HG02981 (cell line): ENCODE data around the gene B4GALNT4.
A peak's percentile ranks its signal among the peaks of the same experiment; 100 is the strongest.
"Not testable (repeated sequence)": the region's sequence is repeated elsewhere in the genome, so short reads cannot be mapped to it uniquely, and the experiment has no call there.

Experiments
- ATAC-seq: cut with Tn5 transposase; IDR thresholded peaks from one replicate; pipeline ENCODE4 v1.9.1; 2021; ENCODE audit warnings: mild to moderate bottlenecking, moderate library complexity; ENCODE audit not compliant: unreplicated experiment

The B4GALNT4 gene

DNA sequence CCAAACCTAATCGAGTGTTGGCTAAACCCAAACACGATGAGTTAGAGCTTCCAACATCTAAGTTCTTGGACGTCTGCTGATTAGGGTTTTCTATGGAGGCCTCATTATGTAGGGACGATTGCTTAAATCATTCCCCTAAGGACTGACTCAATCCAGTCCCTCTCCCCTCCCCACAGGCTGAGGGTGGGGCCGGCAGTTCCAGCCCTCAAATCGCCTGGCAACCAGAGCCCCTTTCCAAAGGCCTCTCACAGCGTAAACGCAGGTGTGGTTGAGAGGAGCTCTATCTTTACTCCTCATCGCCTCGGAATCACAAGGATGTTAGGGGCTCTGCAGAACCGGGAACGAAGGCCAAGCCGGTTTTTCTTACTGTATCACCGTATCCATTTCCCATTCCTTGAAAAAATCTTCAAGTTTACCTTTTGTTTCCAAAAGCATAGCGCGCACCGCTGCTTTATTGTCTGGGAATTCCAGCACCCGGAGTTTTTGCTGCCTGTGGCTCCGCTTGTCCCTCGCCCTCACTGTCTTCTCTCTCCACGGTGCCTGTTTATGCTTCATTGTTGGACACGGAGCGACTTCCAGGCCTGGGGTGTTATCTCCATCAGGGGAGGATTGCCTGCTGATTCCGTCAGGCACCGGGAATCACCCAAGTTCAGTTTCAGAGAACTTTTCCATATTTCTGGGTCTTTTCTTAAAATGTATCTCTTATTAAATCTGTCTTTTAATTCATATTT, 34.9 kb upstream of the B4GALNT4 start:
- no peak for ATAC-seq

DNA sequence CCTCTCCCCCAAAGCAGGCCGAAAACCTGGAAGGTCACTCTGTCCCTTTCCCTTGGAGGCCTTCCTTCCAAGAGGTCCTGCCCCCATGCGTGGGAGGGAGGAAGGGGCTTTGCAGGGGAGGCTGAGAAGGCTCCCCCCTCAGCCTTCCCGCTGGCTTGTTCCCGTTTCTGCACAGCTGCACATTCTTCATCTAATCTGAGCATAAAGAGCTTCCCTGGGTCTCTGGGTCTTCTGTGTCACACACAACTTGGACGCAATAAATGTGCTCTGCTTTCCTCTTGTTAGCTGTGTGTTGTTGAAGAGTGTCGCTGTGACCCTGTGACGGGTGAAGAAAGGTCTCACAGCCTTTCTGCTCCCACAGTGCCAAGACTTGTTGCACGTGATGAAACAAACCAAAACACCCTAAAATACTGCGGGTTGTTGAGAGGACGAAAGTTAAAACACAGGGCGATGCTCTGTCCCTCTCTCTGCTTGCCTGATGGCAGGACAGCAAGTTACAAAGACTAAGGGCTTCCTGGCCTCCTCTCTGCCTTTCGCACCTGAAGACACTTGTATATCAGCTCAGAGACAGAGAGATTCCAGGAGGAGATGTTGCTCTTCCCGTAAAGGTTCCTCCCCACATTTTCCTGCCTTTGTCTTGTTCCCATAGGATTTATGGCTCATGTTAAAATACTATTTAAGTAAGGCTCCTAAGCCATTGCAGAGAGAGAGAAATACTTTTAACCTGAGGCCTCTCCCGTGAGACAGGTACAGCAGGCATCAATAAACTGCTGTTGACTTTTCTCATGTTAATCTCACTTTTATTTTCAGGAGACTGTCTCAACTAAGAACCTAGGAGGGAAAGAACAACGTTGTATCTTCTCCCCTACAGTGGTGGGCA, 33.3 kb upstream of the B4GALNT4 start:
- ATAC-seq: no peak

- ATAC-seq: no peak
Observed at GRCh38 chr11:336659-337198, 32.6 kb upstream of the B4GALNT4 start.

GRCh38 chr11:337711-338110, 31.6 kb upstream of the B4GALNT4 start:
- no peak for ATAC-seq

DNA sequence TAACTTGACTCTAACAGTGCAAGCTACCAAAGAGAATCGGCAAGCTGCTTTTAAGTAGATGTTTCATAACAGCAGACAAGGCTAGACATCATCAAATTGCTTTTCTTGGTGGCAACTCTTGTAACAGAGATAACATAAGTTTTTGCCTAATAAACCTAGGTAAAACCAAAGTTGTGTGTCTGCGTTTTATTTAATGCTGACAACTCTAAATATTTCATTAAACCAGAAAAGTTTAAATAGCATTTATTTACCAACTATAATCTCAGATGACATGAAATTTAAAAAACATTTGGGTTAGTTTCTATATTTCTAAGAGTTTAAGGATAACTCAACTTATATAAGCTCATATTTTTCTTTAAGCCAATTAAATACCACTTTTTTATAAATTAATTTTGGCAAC, 29.3 kb upstream of the B4GALNT4 start:
- no peak for ATAC-seq

GRCh38 chr11:340539-341512, 28.5 kb upstream of the B4GALNT4 start:
- ATAC-seq: no peak

- no peak for ATAC-seq
Observed at GRCh38 chr11:342328-342727, 27.0 kb upstream of the B4GALNT4 start.

- no peak for ATAC-seq
Observed at GRCh38 chr11:344836-345578, 24.3 kb upstream of the B4GALNT4 start.

DNA sequence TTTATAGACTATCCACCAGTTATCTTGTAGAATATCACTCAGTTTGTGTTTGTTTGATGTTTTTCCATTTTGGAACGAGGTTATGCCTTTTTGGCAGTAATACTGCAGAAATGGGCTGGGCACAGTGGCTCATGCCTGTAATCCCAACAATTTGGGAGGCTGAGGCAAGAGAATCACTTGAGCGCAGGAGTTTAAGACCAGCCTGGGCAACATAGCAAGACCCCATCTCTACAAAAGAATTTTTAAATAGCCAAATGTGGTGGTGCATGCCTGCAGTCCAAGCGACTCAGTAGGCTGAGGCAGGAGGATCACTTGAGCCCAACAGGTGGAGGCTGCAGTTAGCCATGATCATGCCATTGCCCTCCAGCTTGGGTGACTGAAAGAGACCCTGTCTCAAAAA, 22.8 kb upstream of the B4GALNT4 start:
- ATAC-seq: no peak

- not testable (repeated sequence) for ATAC-seq
Observed at GRCh38 chr11:349270-349954, 19.9 kb upstream of the B4GALNT4 start.

DNA sequence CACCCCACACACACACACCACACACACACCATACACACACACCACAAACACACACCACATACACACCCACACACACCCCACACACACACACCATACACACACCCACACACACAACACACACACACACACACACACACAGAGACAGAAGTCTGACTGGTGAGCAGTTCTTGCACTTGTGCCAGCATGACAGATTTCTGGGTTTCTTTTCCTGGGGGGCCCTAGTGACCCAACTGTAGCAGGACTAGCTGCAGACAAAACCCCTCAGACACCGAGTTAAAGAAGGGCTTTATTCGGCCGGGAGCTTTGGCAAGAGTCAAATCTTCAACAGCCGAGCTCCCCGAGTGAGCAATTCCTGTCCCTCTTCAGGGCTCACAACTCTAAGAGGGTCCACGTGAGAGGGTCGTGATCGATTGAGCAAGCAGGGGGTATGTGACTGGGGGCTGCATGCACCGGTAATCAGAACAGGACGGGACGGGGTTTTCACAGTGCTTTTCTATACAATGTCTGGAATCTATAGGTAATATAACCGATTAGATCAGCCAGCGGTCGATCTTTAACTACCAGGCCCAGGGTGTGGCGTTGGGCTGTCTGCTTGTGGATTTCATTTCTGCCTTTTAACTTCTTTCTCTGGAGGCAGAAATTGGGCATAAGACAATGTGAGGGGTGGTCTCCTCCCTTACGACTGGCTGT, 19.1 kb upstream of the B4GALNT4 start:
- ATAC-seq: peak; percentile 18

- ATAC-seq: peak; percentile 46
Observed at GRCh38 chr11:350723-351255, 18.5 kb upstream of the B4GALNT4 start.

GRCh38 chr11:351411-351810, 17.9 kb upstream of the B4GALNT4 start:
- no peak for ATAC-seq

DNA sequence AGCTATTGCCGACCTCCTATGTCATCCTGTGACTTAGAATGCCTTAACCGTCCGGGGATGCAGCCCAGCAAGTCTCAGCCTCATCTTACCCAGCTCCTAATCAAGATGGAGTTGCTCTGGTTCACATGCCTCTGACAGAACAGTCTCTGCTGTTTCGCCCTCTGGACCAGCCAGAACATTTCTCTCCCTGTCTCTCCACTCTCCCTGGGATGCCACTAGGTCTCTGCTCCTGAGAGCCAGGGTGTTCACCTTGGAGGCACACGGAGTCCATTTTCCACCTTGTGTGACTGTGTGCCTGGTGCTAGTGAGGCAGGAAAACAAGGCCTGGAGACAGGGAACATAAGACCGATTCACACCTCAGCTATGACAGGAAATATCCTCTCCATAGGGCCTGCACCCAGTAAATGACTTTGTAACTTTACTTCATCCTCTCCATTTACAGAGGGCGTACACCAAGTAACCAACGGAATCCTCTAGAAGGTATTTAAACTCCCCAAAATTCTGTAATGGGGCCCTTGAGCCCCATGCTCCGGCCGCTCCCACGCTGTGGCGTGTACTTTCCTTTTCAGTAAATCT, 16.8 kb upstream of the B4GALNT4 start:
- no peak for ATAC-seq

- ATAC-seq: no peak
Observed at GRCh38 chr11:353179-353873, 16.0 kb upstream of the B4GALNT4 start.

DNA sequence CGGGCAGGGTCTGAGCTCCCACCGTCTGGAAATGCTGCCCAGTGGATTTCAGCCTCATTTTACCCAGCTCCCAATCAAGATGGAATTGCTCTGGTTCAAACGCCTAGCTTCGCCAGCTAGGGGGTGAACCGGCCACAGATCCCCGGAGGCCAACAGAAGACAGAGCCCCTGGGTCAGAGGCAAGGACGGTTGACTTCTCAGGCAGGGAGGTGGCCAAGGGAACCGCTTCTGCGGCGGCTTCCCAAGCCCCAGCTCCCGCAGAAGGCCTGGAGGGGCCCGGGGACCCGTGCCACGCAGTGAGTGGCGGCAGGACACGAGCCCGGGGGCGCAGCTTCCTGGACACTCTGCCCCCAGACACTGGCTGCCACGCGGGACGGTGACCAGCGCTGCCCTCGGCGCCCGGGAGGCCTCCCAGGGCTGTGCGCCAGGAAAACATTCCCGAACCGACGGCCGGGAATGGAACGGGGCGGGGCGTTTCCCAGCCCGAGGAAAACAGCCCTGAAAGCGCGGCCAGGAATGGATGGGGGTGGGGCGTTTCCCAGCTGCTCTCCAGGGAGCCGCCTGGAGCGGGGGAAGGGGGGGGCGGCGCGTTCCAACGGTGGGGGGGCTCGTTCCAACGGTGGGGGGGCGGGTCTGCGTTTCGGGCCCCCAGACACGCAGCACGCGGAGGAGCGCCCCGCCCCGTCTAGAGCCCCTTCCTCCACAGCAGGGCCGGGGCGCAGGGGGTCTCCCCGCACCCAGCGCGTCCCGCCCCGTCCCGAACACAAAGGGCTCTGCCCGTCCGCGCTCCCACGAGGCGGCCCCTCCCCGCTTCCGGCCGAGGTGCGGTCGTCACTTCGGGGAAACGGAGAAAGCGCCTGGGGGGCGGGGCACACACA, 13.5 kb upstream of the B4GALNT4 start:
- ATAC-seq: peak; percentile 54

GRCh38 chr11:356610-357009, 12.7 kb upstream of the B4GALNT4 start:
- ATAC-seq: no peak
